HUDEP-2 (cell line): ENCODE data around the gene CNDP2.
"Not testable (repeated sequence)": the region's sequence is repeated elsewhere in the genome, so short reads cannot be mapped to it uniquely, and the experiment has no call there.

Experiments
- DNase-seq, 76 experiments: peaks; one replicate each; lab custom pipeline; 2025; ENCODE audit not compliant: unreplicated experiment in 76 of 76; lab: John Stamatoyannopoulos, UW

The CNDP2 gene

DNA sequence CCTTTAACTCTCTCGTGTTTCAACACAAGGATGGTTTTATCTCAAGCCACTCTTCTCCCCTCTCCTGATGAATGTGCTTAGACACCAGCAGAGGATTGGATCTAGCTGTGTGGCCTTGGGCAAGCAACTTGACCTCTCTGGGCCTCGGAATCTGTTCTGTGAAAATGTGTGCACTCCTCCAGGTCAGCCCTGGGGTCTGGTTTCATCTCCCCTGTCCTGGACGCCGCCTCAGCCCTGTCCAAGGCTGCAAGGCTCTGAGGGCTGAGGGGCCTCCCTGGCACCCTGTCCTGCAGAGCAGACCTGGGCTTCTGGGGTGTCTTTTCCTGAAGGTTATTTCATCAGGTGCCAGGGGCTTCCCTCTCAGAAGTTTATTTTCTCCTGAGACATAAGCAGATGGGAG lies 66.6 kb downstream of the CNDP2 start:
- DNase-seq: no peak

DNA sequence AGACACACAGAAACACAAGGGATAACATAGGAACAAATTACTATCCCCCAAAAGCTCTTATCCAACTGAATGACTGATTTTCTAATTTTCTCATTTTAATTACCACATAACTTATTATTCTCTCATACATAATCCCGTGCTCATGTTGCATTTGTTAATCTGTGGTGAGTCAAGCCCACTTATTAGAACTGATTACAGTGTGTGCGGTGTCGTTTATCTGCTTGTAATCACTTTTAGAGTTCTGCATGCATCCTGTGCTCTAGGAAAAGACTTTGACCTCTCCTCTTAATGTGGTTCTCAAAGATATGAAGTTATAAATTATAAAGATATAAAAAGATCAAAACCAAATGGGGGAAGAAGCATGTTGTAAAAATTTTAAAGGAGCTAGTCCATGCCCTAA lies 67.8 kb downstream of the CNDP2 start:
- no peak for DNase-seq

DNA sequence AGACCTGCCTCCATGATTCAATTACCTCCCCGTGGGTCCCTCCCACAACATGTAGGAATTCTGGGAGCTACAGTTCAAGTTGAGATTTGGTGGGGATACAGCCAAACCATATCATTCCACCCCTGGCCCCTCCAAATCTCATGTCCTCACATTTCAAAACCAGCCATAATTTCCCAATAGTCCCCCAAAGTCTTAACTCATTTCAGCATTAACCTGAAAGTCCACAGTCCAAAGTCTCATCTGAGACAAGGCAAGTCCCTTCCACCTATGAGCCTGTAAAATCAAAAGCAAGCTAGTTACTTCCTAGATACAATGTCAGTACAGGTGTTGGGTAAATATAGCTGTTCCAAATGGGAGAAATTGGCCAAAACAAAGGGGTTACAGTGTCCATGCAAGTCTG lies 69.0 kb downstream of the CNDP2 start:
- not testable (repeated sequence) for DNase-seq

DNA sequence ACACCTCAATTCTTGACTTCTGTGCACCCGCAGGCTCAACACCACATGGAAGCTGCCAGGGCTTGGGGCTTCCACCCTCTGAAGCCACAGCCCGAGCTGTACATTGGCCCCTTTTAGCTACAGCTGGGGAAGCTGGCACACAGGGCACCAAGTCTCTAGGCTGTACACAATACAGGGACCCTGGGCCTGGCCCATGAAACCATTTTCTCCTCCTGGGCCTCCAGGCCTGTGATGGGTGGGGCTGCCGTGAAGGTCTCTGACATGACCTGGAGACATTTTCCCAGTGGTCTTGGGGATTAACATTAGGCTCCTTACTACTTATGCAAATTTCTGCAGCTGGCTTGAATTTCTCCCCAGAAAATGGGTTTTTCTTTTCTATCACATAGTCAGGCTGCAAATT lies 69.8 kb downstream of the CNDP2 start:
- not testable (repeated sequence) for DNase-seq

DNA sequence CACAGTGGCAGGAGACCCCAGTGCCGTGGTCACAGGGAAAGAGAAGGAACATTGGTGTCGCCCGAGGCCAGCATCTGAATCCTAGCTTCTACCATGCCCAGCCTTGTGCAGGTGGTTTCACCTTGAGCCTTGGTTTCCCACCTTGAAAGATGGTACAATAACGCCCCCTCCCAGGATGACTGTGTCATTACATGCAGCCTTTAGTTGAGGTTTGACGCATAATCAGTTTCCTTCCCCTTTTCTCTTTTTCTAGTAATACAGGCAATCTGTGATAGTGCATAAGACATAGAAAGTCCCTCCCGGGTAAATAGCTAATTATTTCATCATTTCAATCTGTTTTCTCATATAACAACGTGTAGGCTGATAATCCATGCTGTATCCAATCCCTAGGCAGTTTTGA lies 71.7 kb downstream of the CNDP2 start:
- no peak for DNase-seq

DNA sequence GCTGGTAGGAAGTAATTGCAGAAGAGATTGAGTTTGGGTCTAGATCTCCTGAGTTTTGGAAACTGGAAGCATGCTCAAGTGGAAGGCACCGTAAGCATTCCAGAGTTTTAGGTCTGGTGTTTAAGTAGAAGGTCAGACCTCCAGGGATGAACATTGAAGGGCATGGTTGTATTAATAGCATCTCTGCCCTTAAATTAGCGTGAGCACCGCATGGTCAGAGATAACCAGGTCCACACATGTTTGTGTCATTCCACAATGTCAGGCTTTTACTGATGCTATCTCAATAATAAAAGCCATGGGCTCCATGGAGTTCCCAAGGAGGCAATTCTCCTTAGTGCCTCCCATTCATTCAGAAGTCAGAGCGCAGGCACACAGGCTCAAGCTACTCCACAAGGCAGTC lies 73.2 kb downstream of the CNDP2 start:
- no peak for DNase-seq

DNA sequence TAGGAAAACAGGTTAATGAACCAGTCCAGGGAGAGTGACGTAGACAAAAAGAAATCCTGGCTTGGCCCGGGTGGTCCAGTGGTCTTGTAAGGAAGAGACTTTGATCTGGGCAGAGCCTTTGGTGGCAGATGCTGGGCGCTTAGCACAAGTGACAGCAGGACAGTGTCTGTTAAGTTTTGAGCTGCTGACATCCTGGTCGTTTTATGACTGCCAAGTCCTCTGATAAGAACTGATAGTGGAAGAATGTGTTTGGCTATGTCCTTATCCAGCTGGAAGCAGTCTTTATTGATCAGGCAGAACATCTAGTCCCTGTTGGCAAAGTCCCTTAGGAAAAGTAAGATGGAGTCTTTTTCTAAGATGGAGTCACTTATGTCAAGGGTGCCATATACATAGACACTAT lies 74.1 kb downstream of the CNDP2 start:
- no peak for DNase-seq

DNA sequence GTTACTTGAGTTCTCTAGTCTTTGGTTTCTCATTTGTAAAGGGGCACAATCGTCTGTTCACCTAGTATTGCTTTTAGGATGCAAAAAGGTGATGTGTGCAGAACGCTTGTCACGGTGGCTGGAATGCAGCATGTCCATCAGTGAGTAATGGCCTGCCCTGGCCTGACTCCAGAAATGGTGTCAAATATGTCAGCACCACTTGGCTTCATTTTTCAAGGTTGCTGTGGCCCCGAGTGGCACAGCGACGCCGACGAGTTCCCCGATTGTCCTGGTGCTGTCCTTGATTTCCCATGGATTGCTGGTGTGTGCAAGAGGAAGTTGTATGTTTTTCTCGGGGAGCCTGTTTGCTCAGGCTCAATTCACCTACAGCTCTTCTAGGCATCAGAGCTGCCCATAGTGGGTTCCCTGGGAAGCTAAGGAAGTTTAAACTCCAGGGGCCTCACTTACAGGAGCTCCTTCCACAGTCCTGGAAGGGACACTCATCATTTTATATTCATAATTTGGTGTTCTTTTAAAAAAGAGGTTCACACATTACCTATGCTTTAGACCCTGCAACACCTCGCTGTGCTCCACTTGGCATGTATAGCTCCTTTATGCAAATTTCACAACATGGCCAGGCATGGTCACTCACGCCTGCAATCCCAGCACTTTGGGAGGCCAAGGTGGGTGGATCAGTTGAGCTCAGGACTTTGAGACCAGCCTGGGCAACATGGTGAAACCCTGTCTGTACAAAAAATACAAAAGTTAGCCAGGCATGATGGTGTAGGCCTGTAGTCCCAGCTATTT lies 75.9 kb downstream of the CNDP2 start:
- no peak for DNase-seq

DNA sequence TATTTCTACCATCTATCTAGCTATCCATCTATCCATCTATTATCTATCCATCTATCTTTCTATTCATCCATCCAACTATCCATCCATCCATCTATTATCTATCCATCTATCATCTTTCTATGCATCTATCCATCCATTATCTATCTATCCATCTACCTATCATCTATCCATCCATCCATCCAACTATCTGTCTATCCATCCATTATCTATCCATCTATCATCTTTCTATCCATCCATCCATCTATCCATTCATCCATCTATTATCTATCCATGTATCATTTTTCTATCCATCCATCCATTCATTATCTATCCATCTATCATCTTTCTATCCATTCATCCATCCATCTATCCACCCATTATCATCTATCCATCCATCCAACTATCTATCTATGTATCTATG lies 76.9 kb downstream of the CNDP2 start:
- DNase-seq: no peak
